ENCODE results near the gene TRIAP1. TPM values are rescaled to one million over a fixed set of nuclear protein-coding genes. Genes with fewer than 3 reads are reported as not detected.
A peak's percentile ranks its signal among the peaks of the same experiment; 100 is the strongest.
"Not testable (repeated sequence)": the region's sequence is repeated elsewhere in the genome, so short reads cannot be mapped to it uniquely, and the experiment has no call there.

The TRIAP1 gene
- total RNA-seq, 5 donors from 2014 or later (not counting 1 experiment from before 2014, with no cell fraction given): 15.9 to 24.0 (median 21.5) TPM

GRCh38 chr12:120453977-120454376 is 7.8 kb upstream of the TRIAP1 start:
- Mint-ChIP-seq H3K9me3 (no peaks in the 10 kb centered on the region), H3K27me3 (no peaks in the 10 kb centered on the region), H3K4me1 (peaks cover 4 to 14% (median 10%) of the 10 kb centered on the region in 3 donors), H3K4me3 (no peak overlapping the region), H3K27ac (peak overlapping the region in 1 of 2 donors; percentile 75), H3K36me3 (peaks cover 16% of the 10 kb centered on the region)
- Histone ChIP-seq H3K36me3 (ENCODE audit: control insufficient read depth in 2 of 2, extremely low read depth in 1 of 2, insufficient read depth in 1 of 2, low read length in 1 of 2) (peaks cover 0 to 50% of the 10 kb centered on the region in 2 donors), H3K27me3 (replicated peaks in 1 of 2; ENCODE audit: control insufficient read depth in 2 of 2, extremely low read depth in 1 of 2, insufficient read depth in 2 of 2, low read length in 1 of 2) (no peaks in the 10 kb centered on the region), H3K9me3 (no peaks in the 10 kb centered on the region), H3K4me3 (ENCODE audit: control insufficient read depth in 1 of 2, extremely low read depth in 1 of 2, low read length in 1 of 2) (no peak overlapping the region), H3K27ac (ENCODE audit: low read length) (no peak overlapping the region), H3K4me1 (ENCODE audit: control insufficient read depth in 1 of 2, extremely low read depth in 1 of 2, insufficient read depth in 2 of 2, low read length in 2 of 2) (peaks cover 2 to 3% of the 10 kb centered on the region in 2 experiments)
- ChIA-PET CTCF (interaction anchor here (0.9 to 1.6 kb wide), 4 partner anchors 9 to 43 kb away, joined by 3 to 5 read pairs (median 4); partner anchors contain the start of gene DYNLL1 (in 1 of the 2)), POLR2A (no interaction called here)
- no CpG with 5 or more reads among the region's 4 CpGs for WGBS (ENCODE audit: insufficient coverage)
- DNase-seq (peak in 4 of 35 experiments; percentile 10 to 58 (median 21)), ATAC-seq (replicated peaks in 1 of 4) (peak; percentile 81 to 88 (median 82))

GRCh38 chr12:120453060-120453750 is 7.0 kb upstream of the TRIAP1 start:
- CTCF ChIA-PET: interaction anchor here (0.5 to 1.8 kb wide), 5 partner anchors 8 to 140 kb away, joined by 3 to 7 read pairs (median 5); partner anchors contain the start of gene DYNLL1 (in 1 of the 2)
- H3K36me3 ChIP-seq (ENCODE audit: control insufficient read depth in 2 of 2, extremely low read depth in 1 of 2, insufficient read depth in 1 of 2, low read length in 1 of 2): peaks cover 0 to 43% of the 10 kb centered on the region in 2 donors
- no peak overlapping the region for H3K27ac ChIP-seq (ENCODE audit: low read length)

GRCh38 chr12:120452524-120452923 is 6.3 kb upstream of the TRIAP1 start:
- ChIA-PET POLR2A (interaction anchor here in 1 of 2 donors (0.5 to 0.7 kb wide), 3 partner anchors 65 to 191 kb away, joined by 3 to 5 read pairs (median 3); no protein-coding TSS in a partner anchor), CTCF (interaction anchor here (1.2 to 1.8 kb wide), 3 partner anchors 11 to 14 kb away, joined by 3 to 7 read pairs (median 3); no protein-coding TSS in a partner anchor)
- H3K4me1 ChIP-seq (ENCODE audit: control insufficient read depth in 1 of 2, extremely low read depth in 1 of 2, insufficient read depth in 2 of 2, low read length in 2 of 2): peaks cover 4 to 11% of the 10 kb centered on the region in 2 experiments
- ATAC-seq (replicated peaks in 1 of 4); H3K9me3 Mint-ChIP-seq; H3K27ac ChIP-seq (ENCODE audit: low read length); H3K27me3 Mint-ChIP-seq; H3K27me3 ChIP-seq (replicated peaks in 1 of 2; ENCODE audit: control insufficient read depth in 2 of 2, extremely low read depth in 1 of 2, insufficient read depth in 2 of 2, low read length in 1 of 2); H3K4me3 Mint-ChIP-seq; DNase-seq; H3K27ac Mint-ChIP-seq; H3K9me3 ChIP-seq; H3K4me3 ChIP-seq (ENCODE audit: control insufficient read depth in 1 of 2, extremely low read depth in 1 of 2, low read length in 1 of 2): not testable (repeated sequence)
- 92% methylated on average over 2 of the region's 5 CpGs for WGBS (ENCODE audit: insufficient coverage)
- H3K36me3 ChIP-seq (ENCODE audit: control insufficient read depth in 2 of 2, extremely low read depth in 1 of 2, insufficient read depth in 1 of 2, low read length in 1 of 2): peaks cover 0 to 39% of the 10 kb centered on the region in 2 donors
- H3K4me1 Mint-ChIP-seq: peaks cover 12 to 22% (median 21%) of the 10 kb centered on the region in 3 donors
- peaks cover 12% of the 10 kb centered on the region for H3K36me3 Mint-ChIP-seq

More at GRCh38 chr12:120453060-120453750, 7.0 kb upstream of the TRIAP1 start:
- Mint-ChIP-seq H3K4me1 (peaks cover 5 to 15% (median 14%) of the 10 kb centered on the region in 3 donors), H3K4me3 (no peak overlapping the region), H3K27me3 (no peaks in the 10 kb centered on the region), H3K9me3 (no peaks in the 10 kb centered on the region), H3K36me3 (peaks cover 12% of the 10 kb centered on the region), H3K27ac (peak overlapping the region in 1 of 2 donors; percentile 75)
- WGBS (ENCODE audit: insufficient coverage): 95% methylated on average over 3 of the region's 3 CpGs
- DNase-seq: no peak
- no peak for ATAC-seq (replicated peaks in 1 of 4)
- H3K27me3 ChIP-seq (replicated peaks in 1 of 2; ENCODE audit: control insufficient read depth in 2 of 2, extremely low read depth in 1 of 2, insufficient read depth in 2 of 2, low read length in 1 of 2): no peaks in the 10 kb centered on the region
- POLR2A ChIA-PET: interaction anchor here (0.6 to 0.7 kb wide), 3 partner anchors 44 to 190 kb away, joined by 3 read pairs; no protein-coding TSS in a partner anchor
- peaks cover 2 to 5% of the 10 kb centered on the region in 2 experiments for H3K4me1 ChIP-seq (ENCODE audit: control insufficient read depth in 1 of 2, extremely low read depth in 1 of 2, insufficient read depth in 2 of 2, low read length in 2 of 2)
- no peaks in the 10 kb centered on the region for H3K9me3 ChIP-seq
- no peak overlapping the region for H3K4me3 ChIP-seq (ENCODE audit: control insufficient read depth in 1 of 2, extremely low read depth in 1 of 2, low read length in 1 of 2)

- no peak for ATAC-seq (replicated peaks in 1 of 4)
These were observed 1.8 kb upstream of the TRIAP1 start for GRCh38 chr12:120447992-120448391.

GRCh38 chr12:120446844-120447178 is 627 bp upstream of the TRIAP1 start:
- peak overlapping the region; percentile 92 to 99 for H3K4me3 ChIP-seq (ENCODE audit: control insufficient read depth in 1 of 2, extremely low read depth in 1 of 2, low read length in 1 of 2)
- H3K27ac ChIP-seq (ENCODE audit: low read length): peak overlapping the region; percentile 79
- H3K27me3 ChIP-seq (replicated peaks in 1 of 2; ENCODE audit: control insufficient read depth in 2 of 2, extremely low read depth in 1 of 2, insufficient read depth in 2 of 2, low read length in 1 of 2); POLR2A ChIA-PET; H3K9me3 ChIP-seq; CTCF ChIA-PET; ATAC-seq (replicated peaks in 1 of 4); DNase-seq; H3K27me3 Mint-ChIP-seq; H3K9me3 Mint-ChIP-seq: not testable (repeated sequence)
- peaks cover 34 to 44% (median 38%) of the 10 kb centered on the region in 3 donors for H3K4me1 Mint-ChIP-seq
- peaks cover 2 to 26% of the 10 kb centered on the region in 2 donors for H3K36me3 ChIP-seq (ENCODE audit: control insufficient read depth in 2 of 2, extremely low read depth in 1 of 2, insufficient read depth in 1 of 2, low read length in 1 of 2)
- peak overlapping the region; percentile 97 to 98 (median 98) for H3K4me3 Mint-ChIP-seq
- H3K4me1 ChIP-seq (ENCODE audit: control insufficient read depth in 1 of 2, extremely low read depth in 1 of 2, insufficient read depth in 2 of 2, low read length in 2 of 2): peaks cover 13 to 31% of the 10 kb centered on the region in 2 experiments
- no CpG with 5 or more reads among the region's 17 CpGs for WGBS (ENCODE audit: insufficient coverage)
- H3K36me3 Mint-ChIP-seq: peaks cover 16% of the 10 kb centered on the region
- peak overlapping the region; percentile 90 to 96 for H3K27ac Mint-ChIP-seq

More at GRCh38 chr12:120447992-120448391, 1.8 kb upstream of the TRIAP1 start:
- POLR2A ChIA-PET: no interaction called here
- no peaks in the 10 kb centered on the region for H3K27me3 ChIP-seq (replicated peaks in 1 of 2; ENCODE audit: control insufficient read depth in 2 of 2, extremely low read depth in 1 of 2, insufficient read depth in 2 of 2, low read length in 1 of 2)
- DNase-seq: no peak
- H3K4me1 ChIP-seq (ENCODE audit: control insufficient read depth in 1 of 2, extremely low read depth in 1 of 2, insufficient read depth in 2 of 2, low read length in 2 of 2): peaks cover 13 to 31% of the 10 kb centered on the region in 2 experiments
- no peak overlapping the region for H3K27ac ChIP-seq (ENCODE audit: low read length)
- Mint-ChIP-seq H3K27me3 (no peaks in the 10 kb centered on the region), H3K36me3 (peaks cover 16% of the 10 kb centered on the region), H3K27ac (peak overlapping the region in 1 of 2 donors; percentile 34), H3K4me1 (peaks cover 34 to 44% (median 38%) of the 10 kb centered on the region in 3 donors), H3K9me3 (no peaks in the 10 kb centered on the region), H3K4me3 (peak overlapping the region; percentile 97 to 98 (median 98))
- CTCF ChIA-PET: interaction anchor here (0.6 to 1.2 kb wide), 5 partner anchors 9 to 904 kb away, joined by 3 to 4 read pairs (median 4); partner anchors contain the start of gene ANAPC5 (in 1 of the 2)
- peaks cover 0 to 25% of the 10 kb centered on the region in 2 donors for H3K36me3 ChIP-seq (ENCODE audit: control insufficient read depth in 2 of 2, extremely low read depth in 1 of 2, insufficient read depth in 1 of 2, low read length in 1 of 2)
- no peaks in the 10 kb centered on the region for H3K9me3 ChIP-seq
- H3K4me3 ChIP-seq (ENCODE audit: control insufficient read depth in 1 of 2, extremely low read depth in 1 of 2, low read length in 1 of 2): no peak overlapping the region
- 100% methylated on average over 4 of the region's 4 CpGs for WGBS (ENCODE audit: insufficient coverage)

GRCh38 chr12:120444676-120445075 is 1.5 kb downstream of the TRIAP1 start:
- Mint-ChIP-seq H3K4me1 (peaks cover 43 to 52% (median 44%) of the 10 kb centered on the region in 3 donors), H3K36me3 (peaks cover 22% of the 10 kb centered on the region), H3K27ac (no peak overlapping the region), H3K27me3 (no peaks in the 10 kb centered on the region), H3K4me3 (peak overlapping the region; percentile 97 to 98 (median 98)), H3K9me3 (no peaks in the 10 kb centered on the region)
- Histone ChIP-seq H3K9me3 (no peaks in the 10 kb centered on the region), H3K4me3 (ENCODE audit: control insufficient read depth in 1 of 2, extremely low read depth in 1 of 2, low read length in 1 of 2) (no peak overlapping the region), H3K27me3 (replicated peaks in 1 of 2; ENCODE audit: control insufficient read depth in 2 of 2, extremely low read depth in 1 of 2, insufficient read depth in 2 of 2, low read length in 1 of 2) (no peaks in the 10 kb centered on the region), H3K27ac (ENCODE audit: low read length) (no peak overlapping the region), H3K4me1 (ENCODE audit: control insufficient read depth in 1 of 2, extremely low read depth in 1 of 2, insufficient read depth in 2 of 2, low read length in 2 of 2) (peaks cover 16 to 34% of the 10 kb centered on the region in 2 experiments), H3K36me3 (ENCODE audit: control insufficient read depth in 2 of 2, extremely low read depth in 1 of 2, insufficient read depth in 1 of 2, low read length in 1 of 2) (peaks cover 2 to 36% of the 10 kb centered on the region in 2 donors)
- POLR2A ChIA-PET: interaction anchor here in 1 of 2 donors (0.5 kb wide), 1 partner anchor 1958 kb away, joined by 6 read pairs; no protein-coding TSS in a partner anchor
- DNase-seq (no peak), ATAC-seq (replicated peaks in 1 of 4) (no peak)
- CTCF ChIA-PET: interaction anchor here in 1 of 2 donors (1.6 kb wide), 1 partner anchor 9 kb away, joined by 4 read pairs; no protein-coding TSS in a partner anchor
- 100% methylated on average over 1 of the region's 2 CpGs for WGBS (ENCODE audit: insufficient coverage)

Measured in T-cell (primary cell).